ENCODE results near the gene REXO5.

- no peak for TF ChIP-seq YY1 (IDR thresholded peaks at IDR 0.05; ENCODE audit: insufficient read depth, insufficient read length)
- no peak for TF ChIP-seq ZNF274 (IDR thresholded peaks at IDR 0.05; ENCODE audit: low read depth, low read length)
- no peak for TF ChIP-seq SUZ12 (IDR thresholded peaks at IDR 0.05; ENCODE audit: extremely low read depth, insufficient read depth, insufficient read length)
These were observed 53.4 kb downstream of the REXO5 start for GRCh38 chr16:20859699-20860098.

Measured in NT2/D1 (cell line).